Ishikawa (cell line): ENCODE results near the gene GALNTL6.

Experiments
- CREB1 ChIP-seq: IDR thresholded peaks from 2 replicates; pipeline ENCODE4 v1.6.1; 2012; ENCODE audit warnings: low read depth
- EP300 ChIP-seq: IDR thresholded peaks from 2 replicates; pipeline ENCODE4 v1.6.1; 2012; ENCODE audit warnings: borderline replicate concordance
- MAX ChIP-seq: IDR thresholded peaks from 2 replicates; pipeline ENCODE4 v1.6.1; 2012

- TF ChIP-seq EP300, result no peak
- no peak for TF ChIP-seq CREB1
- no peak for TF ChIP-seq MAX
Observed at GRCh38 chr4:172809319-172809718, 996.1 kb downstream of the GALNTL6 start.
